NCI-H187 (cell line): Measurements from ENCODE around the gene POR.
"Not testable (repeated sequence)": the region's sequence is repeated elsewhere in the genome, so short reads cannot be mapped to it uniquely, and the experiment has no call there.

Experiments used
- DNase-seq, 2 experiments: peaks; one replicate each; lab custom pipeline; 2025; lab: John Stamatoyannopoulos, UW

POR gene

GRCh38 chr7:75992083-75992755, 77.3 kb downstream of the POR start:
- DNase-seq = no peak

GRCh38 chr7:75993689-75994387, 78.9 kb downstream of the POR start:
- DNase-seq = no peak

- peak; percentile 88 to 91 for DNase-seq
Observed at GRCh38 chr7:75994388-75995051, 79.6 kb downstream of the POR start, which contains the start of gene TMEM120A. Gene TMEM120A, minus strand, starts transcription at chr7:75994595. Its CDS starts 25 bp downstream, at chr7:75994570.

GRCh38 chr7:75995052-75995471, 80.1 kb downstream of the POR start:
- DNase-seq = no peak

GRCh38 chr7:75995996-75996395, 81.0 kb downstream of the POR start:
- no peak for DNase-seq

- DNase-seq = no peak
Observed at GRCh38 chr7:75996476-75996875, 81.5 kb downstream of the POR start.

GRCh38 chr7:75998038-75998437, 83.1 kb downstream of the POR start:
- no peak for DNase-seq

GRCh38 chr7:76000566-76000965, 85.6 kb downstream of the POR start:
- DNase-seq = no peak

GRCh38 chr7:76002139-76002538, 87.2 kb downstream of the POR start:
- no peak for DNase-seq

- DNase-seq = no peak
Observed at GRCh38 chr7:76002822-76003221, 87.9 kb downstream of the POR start.

GRCh38 chr7:76003351-76003750, 88.4 kb downstream of the POR start:
- DNase-seq = no peak

GRCh38 chr7:76005004-76005403, 90.0 kb downstream of the POR start:
- DNase-seq = not testable (repeated sequence)

- DNase-seq = no peak
Observed at GRCh38 chr7:76008156-76008687, 93.3 kb downstream of the POR start.

GRCh38 chr7:76009672-76010600, 95.0 kb downstream of the POR start:
- no peak for DNase-seq

- no peak for DNase-seq
Observed at GRCh38 chr7:76011442-76011861, 96.5 kb downstream of the POR start.

- no peak for DNase-seq
Observed at GRCh38 chr7:76016191-76016947, 101.4 kb downstream of the POR start.

- not testable (repeated sequence) for DNase-seq
Observed at GRCh38 chr7:76018520-76018919, 103.6 kb downstream of the POR start.

GRCh38 chr7:76020031-76020714, 105.2 kb downstream of the POR start:
- peak; percentile 56 to 68 for DNase-seq

GRCh38 chr7:76022026-76022780, 107.2 kb downstream of the POR start:
- no peak for DNase-seq
